Activated CD4-positive, alpha-beta T cell treated with anti-CD3 and anti-CD28 coated beads, Interleukin-2, amount 50 U/mL, for 4 hours (primary cell): ENCODE data around the gene FARS2.
"Not testable (repeated sequence)": the region's sequence is repeated elsewhere in the genome, so short reads cannot be mapped to it uniquely, and the experiment has no call there.

Experiments
- DNase-seq, 2 experiments: peaks; one replicate each; pipeline ENCODE4 v3.0.0-alpha.2; 2020

The FARS2 gene

DNA sequence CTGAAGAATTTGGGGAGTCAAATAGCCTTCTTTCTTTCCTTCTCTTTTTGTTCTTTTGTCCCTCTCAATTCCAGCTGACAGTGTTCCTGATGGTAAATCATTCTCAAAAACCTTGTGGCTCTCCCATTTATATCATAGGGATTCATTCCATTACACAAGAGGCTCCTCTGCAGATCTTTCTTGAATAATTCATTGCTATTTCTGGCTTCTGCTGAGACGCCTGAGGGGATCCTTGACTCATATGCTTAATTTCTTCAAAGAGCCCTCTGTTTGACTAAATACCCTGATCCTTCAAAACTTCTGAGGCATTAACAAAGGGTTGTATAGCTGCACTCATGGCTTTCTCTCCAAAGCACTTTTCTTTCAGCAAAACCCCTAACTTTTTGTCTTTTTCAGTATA is 289.3 kb downstream of the FARS2 start:
- DNase-seq: no peak

DNA sequence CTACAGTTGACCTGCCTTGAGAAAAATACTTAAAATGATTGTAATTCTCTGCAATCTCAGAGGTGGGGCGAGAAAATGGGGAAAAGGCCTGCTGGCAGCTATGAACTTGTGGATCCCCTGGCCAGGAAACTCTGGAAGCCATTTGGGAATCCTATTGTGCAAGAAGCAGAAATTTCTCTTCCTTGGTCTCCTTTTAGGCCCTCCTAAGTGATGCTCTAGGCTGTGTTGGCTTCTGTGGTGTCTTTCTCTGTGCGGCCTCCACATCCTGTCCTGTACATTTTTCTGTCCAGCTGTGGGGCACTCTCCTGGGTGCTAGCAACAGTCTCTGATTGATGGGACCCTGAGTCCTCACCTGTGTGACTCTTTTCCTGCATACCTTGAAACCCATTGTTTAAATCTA is 290.9 kb downstream of the FARS2 start:
- DNase-seq: no peak

DNA sequence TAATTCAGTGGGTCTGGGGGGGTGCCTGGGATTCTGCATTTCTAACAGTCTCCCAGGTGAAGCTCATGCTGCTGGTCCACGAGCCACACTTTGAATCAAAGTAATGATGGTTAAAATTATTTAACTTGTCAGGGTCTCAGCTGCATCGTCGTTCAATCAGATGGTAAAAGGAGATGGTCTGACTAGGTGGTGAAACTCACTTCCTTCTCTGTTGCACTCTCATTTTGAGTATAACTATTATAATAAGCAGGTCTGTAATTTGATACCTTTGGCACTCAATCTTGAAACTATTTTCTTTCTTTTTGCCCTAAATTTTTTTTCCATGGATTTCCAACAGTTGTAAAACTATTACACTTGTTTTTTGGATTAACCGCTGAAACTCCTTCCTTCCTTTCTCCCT is 292.5 kb downstream of the FARS2 start:
- no peak for DNase-seq

DNA sequence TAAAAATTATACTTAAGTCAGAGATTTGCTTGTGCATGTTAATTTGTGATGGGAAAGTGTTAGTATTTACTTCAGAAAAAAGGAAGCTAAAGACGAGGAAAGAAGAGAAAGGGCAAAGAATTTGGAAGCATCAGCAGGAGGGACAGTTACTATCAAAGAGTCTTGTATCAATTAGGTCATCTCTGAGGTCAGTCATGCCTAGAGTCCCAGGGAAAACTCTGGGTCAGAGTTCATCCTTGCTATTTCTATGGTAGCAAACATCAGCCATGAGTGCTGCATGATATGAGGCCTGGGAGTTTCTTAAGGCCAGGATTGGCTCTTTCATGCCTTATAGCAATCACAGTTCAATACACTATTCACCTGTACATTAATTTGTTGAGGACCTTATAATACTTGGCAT is 292.9 kb downstream of the FARS2 start:
- no peak for DNase-seq

DNA sequence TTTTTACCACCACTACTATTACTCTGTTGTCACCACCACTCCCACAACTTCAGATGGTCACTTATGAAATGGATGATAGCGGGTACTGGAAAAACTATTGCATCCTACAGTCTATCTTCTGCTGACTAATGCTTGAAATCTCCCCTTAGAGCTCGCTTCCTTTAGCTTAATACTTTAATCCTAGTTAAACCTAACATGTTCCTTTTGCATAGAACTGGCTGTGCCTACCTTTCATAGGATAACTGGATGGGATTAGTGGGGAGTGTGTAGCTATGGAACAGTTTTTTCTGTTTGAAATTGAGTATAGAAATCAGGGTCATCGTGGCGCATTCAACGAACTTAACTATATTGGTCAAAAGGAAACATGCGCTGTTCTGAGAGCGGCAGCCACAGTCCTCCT is 294.7 kb downstream of the FARS2 start:
- DNase-seq: no peak

DNA sequence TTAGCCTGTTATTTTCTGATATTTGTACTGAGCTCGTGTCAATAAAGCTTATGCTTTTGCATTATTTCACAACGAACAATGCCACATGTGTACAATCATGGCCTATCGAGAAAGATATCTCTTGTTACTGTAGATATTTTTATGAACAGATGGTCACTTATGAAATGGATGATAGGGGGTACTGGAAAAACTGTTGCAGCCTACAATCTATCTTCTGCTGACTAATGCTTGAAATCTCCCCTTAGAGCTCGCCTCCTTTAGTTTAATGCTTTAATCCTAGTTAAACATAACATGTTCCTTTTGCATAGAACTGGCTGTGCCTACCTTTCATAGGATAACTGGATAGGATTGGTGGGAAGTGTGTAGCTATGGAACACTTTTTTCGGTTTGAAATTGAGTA is 296.2 kb downstream of the FARS2 start:
- DNase-seq: no peak

DNA sequence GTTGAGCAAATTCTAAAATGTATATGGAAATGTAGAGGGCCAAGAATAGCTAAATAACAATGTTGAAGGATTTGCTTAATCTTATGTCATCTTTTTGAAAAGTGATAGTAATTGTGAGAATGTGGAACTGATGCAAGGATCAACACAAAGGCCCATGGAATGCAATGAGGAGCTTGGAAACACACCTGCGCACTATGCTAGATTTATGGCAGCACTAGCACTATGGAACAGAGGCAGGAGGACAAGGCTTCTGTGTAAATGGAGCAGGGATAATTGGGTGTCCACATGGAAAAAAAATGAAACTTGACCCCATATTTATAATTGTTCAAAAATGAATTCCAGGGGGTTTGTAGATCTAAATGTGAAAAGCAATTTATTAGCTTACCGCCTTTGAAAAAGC is 298.3 kb downstream of the FARS2 start:
- DNase-seq: no peak

DNA sequence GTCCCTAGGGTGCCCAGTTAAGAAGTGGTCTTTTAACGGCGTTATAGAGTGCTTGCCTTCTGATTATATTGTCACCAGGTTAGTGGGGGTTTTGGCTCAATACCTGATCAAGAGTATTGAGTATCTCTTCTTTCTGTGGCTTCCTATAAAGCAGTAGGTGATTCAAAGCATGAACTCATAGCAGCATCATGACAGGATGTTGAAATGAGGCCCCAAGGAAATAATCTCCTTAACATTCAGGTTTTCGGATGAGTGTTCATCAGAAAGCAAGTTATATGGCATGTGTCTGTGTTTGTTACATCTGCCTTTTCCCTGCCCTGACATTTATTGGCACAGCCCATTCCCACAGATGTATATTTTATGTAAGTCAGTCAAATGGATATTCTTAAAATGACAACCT is 301.0 kb downstream of the FARS2 start:
- no peak for DNase-seq

DNA sequence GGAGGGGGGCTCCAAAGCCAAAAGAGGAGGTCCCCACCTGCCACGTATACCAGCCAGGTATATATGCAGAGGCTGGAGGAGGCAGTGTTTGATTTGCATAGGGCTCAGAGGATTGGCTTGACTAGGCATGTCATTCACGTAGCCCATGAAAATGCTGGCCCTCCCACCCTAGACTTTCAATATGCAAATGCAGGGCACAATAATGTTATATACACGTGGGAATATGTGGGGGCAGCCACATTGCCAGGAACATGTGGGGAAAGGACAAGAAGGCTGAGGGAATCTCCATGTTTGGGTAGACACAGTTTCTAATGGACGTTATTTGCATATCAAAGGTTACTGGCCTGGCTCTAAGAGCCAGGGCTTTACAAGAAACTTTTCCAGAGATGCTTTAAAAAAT is 301.8 kb downstream of the FARS2 start:
- DNase-seq: no peak

DNA sequence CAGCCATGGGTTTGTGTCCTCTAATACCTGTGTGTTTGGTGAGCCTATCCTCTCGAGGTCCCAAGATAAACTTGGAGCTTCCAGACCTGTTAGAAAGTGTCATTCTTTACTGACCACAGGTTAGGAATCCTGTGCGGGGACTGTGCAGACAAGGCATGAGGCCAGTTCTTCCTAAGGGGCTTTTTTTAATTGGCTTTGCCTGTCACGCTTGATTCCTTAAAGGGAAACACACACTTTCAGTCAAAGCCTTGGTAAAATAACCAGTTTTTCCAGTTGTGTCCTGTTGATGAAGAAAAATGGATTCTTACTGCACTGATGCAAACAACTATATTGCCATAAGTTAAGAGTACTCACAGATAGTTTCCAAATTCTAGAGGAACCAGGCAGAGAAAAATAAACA is 303.4 kb downstream of the FARS2 start:
- not testable (repeated sequence) for DNase-seq

DNA sequence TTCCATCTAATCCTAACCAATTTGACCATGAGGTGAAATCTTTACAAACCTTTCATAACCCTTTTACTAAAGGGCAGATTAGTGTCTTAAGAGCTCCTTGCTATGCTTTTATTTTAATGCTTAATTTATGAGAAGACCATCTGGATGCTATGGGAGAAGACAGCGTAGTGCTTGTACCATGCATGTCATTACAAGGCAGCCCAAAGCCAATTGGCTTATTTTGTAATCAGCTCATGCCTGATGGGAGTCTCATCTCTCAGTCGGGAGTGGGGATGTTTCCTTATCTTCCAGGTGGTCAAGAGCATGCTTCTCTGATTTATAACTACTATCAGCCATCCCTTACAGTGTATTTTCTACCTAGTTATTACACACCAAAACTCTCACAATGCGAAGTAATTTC is 304.7 kb downstream of the FARS2 start:
- DNase-seq: no peak

DNA sequence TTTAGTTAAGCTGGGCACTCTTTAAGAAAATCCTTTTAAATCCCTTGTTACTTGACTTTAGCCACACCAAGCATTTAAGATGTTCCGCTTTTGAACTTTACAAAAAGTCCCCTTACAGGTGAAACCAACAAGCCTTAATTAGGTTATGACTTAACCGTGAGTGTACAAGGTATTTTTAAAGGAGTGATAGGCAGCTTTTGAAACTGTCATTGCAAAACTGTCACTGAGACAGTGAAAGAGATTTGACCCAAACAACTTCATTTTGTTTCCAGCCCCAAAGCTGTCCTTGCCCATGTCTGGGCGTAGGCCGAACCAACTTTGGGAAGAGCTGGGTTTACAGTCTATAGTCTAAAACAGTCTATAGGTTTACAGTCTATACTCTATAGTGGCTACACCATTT is 305.4 kb downstream of the FARS2 start:
- no peak for DNase-seq

DNA sequence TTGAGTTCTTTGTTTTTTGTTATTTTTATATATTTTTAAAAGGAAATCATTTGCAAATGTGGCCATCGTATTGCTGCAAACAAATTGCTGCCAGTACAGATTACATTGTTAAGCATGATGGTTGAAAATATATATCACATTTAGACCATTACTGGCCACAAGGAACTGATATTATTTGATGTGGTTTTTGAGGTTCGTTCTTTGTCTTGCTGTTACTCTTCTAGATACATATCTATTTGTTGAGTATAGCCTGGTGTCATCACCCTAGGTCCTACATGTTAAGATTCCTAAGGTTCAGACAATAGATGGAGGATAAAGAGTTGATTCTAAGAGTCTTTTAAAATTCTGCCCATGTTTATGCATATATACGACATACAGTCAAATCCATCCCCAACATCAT is 306.0 kb downstream of the FARS2 start:
- DNase-seq: no peak

DNA sequence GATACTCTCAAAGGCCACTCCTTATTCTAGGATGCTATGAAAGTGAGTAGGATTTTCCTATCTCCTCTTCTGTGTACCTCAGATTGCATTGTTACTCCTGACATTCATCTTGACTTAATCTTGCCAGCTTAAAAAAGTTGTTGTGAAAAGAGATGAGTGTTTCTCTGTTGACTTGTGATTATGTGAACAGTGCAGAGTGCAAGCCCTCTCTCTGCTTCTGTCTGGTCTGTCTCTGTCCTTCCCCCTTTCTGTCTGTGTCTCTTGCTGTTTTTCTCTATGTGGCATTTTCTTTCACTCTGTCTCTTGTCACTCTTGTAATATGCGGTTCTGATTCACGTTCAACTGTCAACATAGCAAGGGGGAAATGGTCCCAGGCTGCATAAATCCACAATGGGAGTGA is 306.6 kb downstream of the FARS2 start:
- DNase-seq: no peak

DNA sequence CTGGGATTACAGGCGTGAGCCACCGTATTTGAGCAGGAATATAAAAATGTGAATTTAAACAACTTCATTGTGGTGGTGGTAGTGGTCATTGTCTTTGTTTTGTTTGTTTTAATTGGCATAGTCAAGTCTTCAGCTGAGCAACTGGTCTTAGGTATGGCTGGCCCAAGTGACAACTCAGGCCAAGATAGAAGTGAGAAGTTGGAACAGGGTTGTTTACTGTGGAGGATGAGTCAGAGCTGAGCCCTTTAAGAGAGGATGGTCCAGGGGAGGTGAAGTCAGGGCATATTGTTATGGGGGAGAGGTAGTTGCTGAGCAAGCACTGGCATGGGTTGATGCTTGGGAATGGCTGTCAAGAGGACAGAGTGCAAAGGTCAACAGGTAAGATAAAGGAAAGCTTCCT is 308.2 kb downstream of the FARS2 start:
- DNase-seq: no peak

DNA sequence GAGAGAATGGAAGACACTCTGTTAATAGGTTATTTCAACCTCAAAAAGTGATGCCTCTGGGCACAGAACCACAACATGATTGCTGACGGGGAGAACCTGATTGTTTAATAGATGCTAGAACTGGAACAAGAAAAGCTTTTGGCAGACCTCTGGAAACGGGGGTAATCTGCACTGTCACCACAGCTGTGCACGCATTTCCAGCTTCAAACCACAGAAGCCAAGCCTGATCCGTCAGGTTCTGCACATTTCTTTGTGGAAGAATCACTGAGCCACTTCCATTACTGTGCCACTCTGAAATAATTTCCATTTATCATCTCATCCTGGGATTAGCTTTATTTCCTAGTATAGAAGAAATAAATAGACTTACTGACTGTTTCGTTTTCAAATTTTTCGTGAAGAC is 309.3 kb downstream of the FARS2 start:
- DNase-seq: no peak

DNA sequence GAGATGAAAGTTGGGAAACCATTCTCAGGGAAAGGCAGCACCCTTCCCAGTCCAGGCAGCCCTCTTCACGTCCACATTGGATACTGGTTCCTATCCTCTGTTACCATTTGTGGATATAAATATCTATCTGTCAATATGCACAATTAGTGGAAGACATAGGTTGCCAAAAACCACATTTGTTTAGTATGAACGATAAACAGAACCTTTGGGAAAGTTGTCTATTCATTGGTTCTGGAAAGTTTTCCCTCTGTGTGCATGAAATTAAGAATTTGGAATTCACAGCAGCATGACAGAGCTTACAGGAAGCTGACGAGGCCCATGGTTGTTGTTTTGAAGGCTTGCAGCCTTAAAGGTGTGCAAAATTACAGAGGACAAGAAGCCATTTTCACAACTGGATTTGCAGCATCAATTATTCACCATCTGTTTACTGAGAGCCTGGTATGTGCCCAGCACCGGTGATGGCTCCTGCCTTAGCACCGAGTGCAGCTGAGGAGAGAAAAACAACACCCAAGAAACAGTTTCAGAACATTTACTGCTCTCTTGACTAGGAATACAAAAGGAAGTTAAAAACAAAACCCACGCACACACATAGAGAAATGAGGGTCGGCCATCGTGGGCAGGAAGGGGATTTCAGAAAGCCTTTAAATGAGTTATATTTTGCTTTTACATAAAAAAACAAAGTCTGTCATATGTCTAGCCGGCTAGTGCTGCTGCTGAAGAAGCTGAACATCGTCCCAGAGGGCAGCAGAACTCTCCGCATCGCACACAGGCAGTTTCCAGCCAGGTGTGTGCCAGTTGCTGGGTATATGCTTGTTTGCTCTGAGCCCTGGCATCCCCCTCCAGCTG is 319.6 kb downstream of the FARS2 start:
- DNase-seq: no peak

DNA sequence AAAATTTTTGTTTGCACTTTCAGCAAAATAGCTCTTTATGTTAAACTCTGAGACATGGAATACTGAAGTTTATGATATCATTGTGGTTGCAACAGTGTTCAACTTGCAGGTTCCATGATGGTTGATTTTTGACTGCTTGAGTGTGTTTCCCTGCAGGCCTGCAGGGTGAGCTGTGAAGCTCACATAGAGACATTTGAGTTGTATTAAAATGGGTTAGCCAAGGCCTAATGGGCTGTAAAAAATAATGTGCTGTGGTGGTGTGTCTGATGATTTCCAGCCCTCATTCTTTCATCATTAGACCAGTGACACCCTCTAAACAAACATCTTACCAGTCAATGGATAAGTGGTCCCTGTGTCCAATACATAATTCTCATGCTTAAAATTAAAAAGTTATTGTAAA is 321.4 kb downstream of the FARS2 start:
- DNase-seq: no peak

DNA sequence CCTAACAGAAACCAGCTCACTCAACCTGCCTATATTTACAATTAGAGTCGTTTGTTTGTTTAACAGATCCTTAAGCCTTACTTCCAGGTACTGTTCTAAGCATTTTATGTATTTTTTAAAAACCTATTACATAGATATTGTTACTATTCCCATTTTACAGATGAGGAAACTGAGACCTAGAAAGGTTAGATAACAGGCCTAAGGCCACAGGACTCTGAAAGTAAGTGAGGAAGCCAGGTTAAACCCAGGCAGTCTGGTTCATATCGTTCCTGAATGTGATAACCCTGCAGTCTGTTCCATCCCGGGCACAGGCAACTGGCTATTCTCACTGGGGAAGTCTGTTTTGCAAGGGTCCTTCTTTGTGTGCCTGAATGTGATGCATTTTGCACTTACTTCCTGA is 322.2 kb downstream of the FARS2 start:
- DNase-seq: no peak

DNA sequence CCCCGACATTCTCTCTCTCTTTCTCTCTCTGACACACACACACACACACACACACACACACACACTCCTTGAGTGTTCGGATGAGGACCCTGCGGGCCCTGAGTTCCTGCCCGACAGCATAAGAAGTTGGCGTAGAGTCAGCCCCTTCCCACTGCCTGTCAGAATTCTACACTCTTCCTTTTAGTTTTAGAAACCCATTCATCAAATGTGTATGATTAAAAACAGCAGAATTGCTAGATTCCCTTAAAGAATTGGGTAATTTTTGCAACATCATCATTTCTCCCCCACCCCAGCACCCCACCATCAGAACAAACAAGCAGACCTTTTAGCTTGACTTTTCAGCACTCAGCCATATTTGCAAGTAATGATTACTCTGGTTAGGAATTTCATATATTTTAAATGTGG is 322.8 kb downstream of the FARS2 start:
- no peak for DNase-seq

DNA sequence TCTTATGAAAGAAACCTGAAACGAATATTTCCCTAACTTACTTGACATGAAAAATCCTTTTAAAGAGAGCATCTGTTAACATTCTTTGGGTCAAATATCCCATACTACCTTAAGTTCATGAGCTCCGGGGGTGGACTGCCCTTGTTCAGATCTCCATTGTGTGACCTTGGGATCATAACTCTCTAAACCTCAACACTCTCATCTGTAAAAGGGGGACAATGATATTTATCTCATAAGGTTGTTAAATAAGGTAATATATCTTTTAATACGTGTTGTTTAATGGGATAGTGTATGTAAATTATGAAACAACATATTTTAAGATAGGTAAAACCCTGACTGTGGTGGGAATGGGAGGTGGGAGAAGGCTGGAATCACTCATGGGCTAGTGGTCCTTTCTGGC is 326.3 kb downstream of the FARS2 start:
- DNase-seq: no peak

DNA sequence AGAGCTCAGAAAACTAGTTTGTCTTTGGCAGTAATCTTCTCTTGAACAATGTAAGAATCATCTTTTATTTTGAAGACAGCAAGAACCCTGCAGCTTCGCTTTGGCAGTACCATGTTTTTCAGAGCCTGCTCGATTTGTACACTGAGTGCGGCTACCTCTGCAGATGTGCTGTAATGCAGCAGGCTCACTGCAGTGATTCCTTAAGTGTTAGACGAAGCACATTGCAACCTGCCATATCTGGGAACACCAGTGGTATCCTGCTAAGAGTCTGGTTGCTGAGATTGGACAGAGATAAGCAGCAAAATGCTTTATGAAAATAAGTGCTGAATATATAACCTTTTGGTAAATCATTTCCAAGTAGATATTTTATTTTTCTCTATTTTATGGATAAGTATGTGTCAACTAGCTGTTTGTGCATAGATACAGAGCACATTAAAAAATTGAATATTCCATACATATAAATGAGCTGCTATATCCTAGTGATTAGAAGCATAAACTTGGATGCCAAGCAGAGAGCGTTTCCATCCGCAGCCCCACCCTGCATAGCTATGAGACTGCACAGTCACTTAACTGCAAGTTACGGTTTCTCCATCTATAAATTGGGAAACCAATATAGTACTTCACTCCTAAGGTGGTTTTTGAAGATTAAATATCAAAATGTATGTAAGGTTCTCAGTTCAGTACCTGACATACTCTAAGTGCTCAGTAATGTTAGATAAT is 328.3 kb downstream of the FARS2 start:
- DNase-seq: no peak

DNA sequence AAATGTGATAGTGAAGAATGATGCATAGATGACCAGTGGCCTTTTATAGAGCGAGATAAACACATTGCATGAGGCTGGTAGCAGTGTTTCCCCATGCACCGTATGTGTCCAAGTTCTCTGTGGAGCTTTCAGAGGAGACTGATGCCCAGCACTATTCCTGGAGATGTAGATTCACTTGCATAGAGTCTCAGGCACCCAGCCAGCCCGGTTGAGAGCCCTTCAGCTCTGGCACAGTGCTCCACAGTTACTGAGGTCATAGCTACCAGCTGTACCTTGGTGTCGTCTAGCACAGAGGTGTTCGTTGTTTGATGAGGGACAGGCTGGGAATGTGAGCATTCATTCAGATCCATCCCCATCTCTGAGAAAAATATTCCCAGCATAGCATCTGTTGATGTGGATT is 328.9 kb downstream of the FARS2 start:
- no peak for DNase-seq

DNA sequence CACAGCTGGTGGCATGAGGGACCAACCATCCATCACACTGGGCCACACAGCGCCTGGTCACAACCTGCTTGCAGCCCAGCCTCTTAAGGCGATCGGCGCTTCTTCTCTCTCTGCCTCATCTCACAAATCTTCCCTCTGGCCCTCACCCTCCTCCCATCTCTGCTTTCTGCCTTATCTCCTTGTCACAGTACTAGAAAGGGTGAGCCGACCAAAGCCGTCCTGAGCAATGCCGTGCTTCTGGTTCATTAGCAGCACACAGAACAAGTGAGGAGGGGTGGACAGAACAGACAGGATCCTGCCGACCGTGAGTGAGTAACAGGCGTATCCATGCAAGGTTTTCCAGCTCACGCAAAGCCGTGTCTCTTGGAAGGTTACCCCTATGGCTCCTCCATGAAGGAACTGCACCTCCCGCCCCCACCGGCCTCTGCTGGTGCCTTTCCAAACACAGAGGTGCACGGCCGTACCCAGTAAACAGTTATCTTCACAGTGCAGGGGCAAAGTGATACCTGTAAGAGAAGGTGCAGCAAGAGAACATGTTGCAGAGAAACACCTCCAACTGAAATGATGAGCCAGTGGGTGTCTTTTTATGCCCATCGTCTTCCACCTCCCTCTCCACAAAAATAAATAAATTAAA is 331.7 kb downstream of the FARS2 start:
- DNase-seq: no peak
